Measurements from ENCODE around the gene TRPM1. TPM values are rescaled to one million over a fixed set of nuclear protein-coding genes. Genes with fewer than 3 reads are reported as not detected.

The TRPM1 gene
- polyA plus RNA-seq, 2 of the 4 experiments (the other 2 are of a cell fraction) = not detected

- no peak overlapping the region for H3K4me2 ChIP-seq
- H3K4me3 ChIP-seq = no peak overlapping the region
- 61% methylated on average over 5 of the region's 5 CpGs for WGBS (ENCODE audit: missing lambda C conversion rate)
- H3K4me1 ChIP-seq = no peaks in the 10 kb centered on the region
- ATAC-seq (no peak), FAIRE-seq (no peak), DNase-seq (ENCODE audit: low read depth in 1 of 2, low spot score in 1 of 2) (no peak)
- CTCF ChIA-PET = interaction anchor here (1.1 to 8.9 kb wide), 3 partner anchors 9 to 19 kb away, joined by 3 to 91 read pairs (median 4); no protein-coding TSS in a partner anchor
- POLR2A ChIA-PET = no interaction called here
- 0 out of 3 replicates have a peak, but pooled peaks cover 5% of the 10 kb centered on the region for H3K9me3 ChIP-seq
- no peak overlapping the region for H3K27ac ChIP-seq
- TF ChIP-seq ESRRA (IDR thresholded peaks at IDR 0.05; ENCODE audit: borderline replicate concordance, low read length) = no peak
- TF ChIP-seq ZC3H11A (IDR thresholded peaks at IDR 0.05) = no peak
- TF ChIP-seq POLR2AphosphoS2 (conservative IDR thresholded peaks at IDR 0.05; ENCODE audit: low read length) = no peak
- TF ChIP-seq CEBPB (IDR thresholded peaks at IDR 0.05) = no peak
- no peak for TF ChIP-seq HOXA7 (CRISPR knock-in tag; IDR thresholded peaks at IDR 0.05)
- TF ChIP-seq HOXB5 (CRISPR knock-in tag; IDR thresholded peaks at IDR 0.05) = no peak
- TF ChIP-seq NFE2L2 (conservative IDR thresholded peaks at IDR 0.05; ENCODE audit: low read length) = no peak
- no peak for TF ChIP-seq EHMT2 (IDR thresholded peaks at IDR 0.05; ENCODE audit: low read depth)
- no peak for TF ChIP-seq NPAS2 (CRISPR knock-in tag; IDR thresholded peaks at IDR 0.05; ENCODE audit: borderline replicate concordance)
- TF ChIP-seq RFX5 (IDR thresholded peaks at IDR 0.05) = no peak
- TF ChIP-seq HOXB13 (CRISPR knock-in tag; IDR thresholded peaks at IDR 0.05; ENCODE audit: low read depth) = no peak
- TF ChIP-seq CBX8 (IDR thresholded peaks at IDR 0.05) = no peak
- TF ChIP-seq TFCP2L1 (CRISPR knock-in tag; IDR thresholded peaks at IDR 0.05) = no peak
- no peak for TF ChIP-seq EHF (CRISPR knock-in tag; IDR thresholded peaks at IDR 0.05)
- TF ChIP-seq NR3C1 (IDR thresholded peaks at IDR 0.05) = no peak
These were observed 9.6 kb upstream of the TRPM1 start for GRCh38 chr15:31111091-31111647.

DNA sequence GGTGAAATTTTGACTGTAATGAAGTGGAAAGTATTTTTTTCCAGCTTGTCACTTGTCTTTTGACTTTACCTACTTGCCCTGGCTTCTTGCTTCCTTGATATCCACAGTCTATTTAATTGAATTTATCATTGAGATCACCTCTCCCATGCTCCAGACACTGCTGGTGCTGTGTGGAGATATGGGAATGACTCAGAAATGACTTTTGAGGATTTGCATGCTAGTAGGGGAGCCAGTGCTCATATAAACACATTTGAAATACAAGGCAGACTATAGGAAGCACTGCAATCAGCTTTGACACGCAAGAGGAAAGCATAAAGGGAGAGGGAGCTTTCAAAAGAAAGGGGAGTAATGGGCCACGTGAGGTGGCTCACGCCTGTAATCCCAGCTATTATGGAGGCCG, 7.3 kb upstream of the TRPM1 start:
- H3K4me3 ChIP-seq = no peak overlapping the region
- CTCF ChIA-PET = interaction anchor here (1.3 to 2.1 kb wide), 3 partner anchors 18 to 379 kb away, joined by 6 to 11 read pairs (median 6); no protein-coding TSS in a partner anchor
- H3K9me3 ChIP-seq = no peaks in the 10 kb centered on the region
- ATAC-seq = no peak
- POLR2A ChIA-PET = interaction anchor here (0.5 kb wide), 1 partner anchor 32 kb away, joined by 3 read pairs; no protein-coding TSS in a partner anchor
- 0 out of 3 replicates have a peak, but pooled peaks cover 7% of the 10 kb centered on the region for H3K4me1 ChIP-seq
- no peak overlapping the region for H3K27ac ChIP-seq
- TF ChIP-seq RFX5 (IDR thresholded peaks at IDR 0.05) = no peak
- no peak for TF ChIP-seq FOSL2 (IDR thresholded peaks at IDR 0.05)
- TF ChIP-seq FOSL2 (CRISPR knock-in tag; IDR thresholded peaks at IDR 0.05) = no peak
- no peak for TF ChIP-seq TFCP2L1 (CRISPR knock-in tag; IDR thresholded peaks at IDR 0.05)
- TF ChIP-seq, protein P1, sequence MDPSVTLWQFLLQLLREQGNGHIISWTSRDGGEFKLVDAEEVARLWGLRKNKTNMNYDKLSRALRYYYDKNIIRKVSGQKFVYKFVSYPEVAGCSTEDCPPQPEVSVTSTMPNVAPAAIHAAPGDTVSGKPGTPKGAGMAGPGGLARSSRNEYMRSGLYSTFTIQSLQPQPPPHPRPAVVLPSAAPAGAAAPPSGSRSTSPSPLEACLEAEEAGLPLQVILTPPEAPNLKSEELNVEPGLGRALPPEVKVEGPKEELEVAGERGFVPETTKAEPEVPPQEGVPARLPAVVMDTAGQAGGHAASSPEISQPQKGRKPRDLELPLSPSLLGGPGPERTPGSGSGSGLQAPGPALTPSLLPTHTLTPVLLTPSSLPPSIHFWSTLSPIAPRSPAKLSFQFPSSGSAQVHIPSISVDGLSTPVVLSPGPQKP (IDR thresholded peaks at IDR 0.05; ENCODE audit: low read depth, low read length) = no peak
- no peak for TF ChIP-seq EHF (CRISPR knock-in tag; IDR thresholded peaks at IDR 0.05)
- TF ChIP-seq HOXA7 (CRISPR knock-in tag; IDR thresholded peaks at IDR 0.05) = no peak
- TF ChIP-seq USF2 (IDR thresholded peaks at IDR 0.05) = no peak
- TF ChIP-seq, protein P2, sequence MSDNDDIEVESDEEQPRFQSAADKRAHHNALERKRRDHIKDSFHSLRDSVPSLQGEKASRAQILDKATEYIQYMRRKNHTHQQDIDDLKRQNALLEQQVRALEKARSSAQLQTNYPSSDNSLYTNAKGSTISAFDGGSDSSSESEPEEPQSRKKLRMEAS (IDR thresholded peaks at IDR 0.05) = no peak
- no peak for TF ChIP-seq BHLHE40 (IDR thresholded peaks at IDR 0.05; ENCODE audit: low read depth, low read length)
- TF ChIP-seq MAFK (IDR thresholded peaks at IDR 0.05; ENCODE audit: partially characterized antibody) = no peak
- TF ChIP-seq SREBF2 (IDR thresholded peaks at IDR 0.05) = no peak
- TF ChIP-seq KDM5A (IDR thresholded peaks at IDR 0.05) = no peak
- TF ChIP-seq JUNB (IDR thresholded peaks at IDR 0.05) = no peak
- no peak for TF ChIP-seq ZFP36 (IDR thresholded peaks at IDR 0.05; ENCODE audit: borderline replicate concordance, partially characterized antibody)
- no peak for TF ChIP-seq ZNF302 (CRISPR knock-in tag; IDR thresholded peaks at IDR 0.05)
- no peak for TF ChIP-seq PHF8 (IDR thresholded peaks at IDR 0.05; ENCODE audit: borderline replicate concordance, low read depth)
- TF ChIP-seq FOXS1 (CRISPR knock-in tag; IDR thresholded peaks at IDR 0.05) = no peak
- no peak for TF ChIP-seq HOXB13 (CRISPR knock-in tag; IDR thresholded peaks at IDR 0.05; ENCODE audit: low read depth)
- TF ChIP-seq BCL3 (IDR thresholded peaks at IDR 0.05) = no peak
- no peak overlapping the region for H3K4me2 ChIP-seq
- FAIRE-seq = no peak
- DNase-seq (ENCODE audit: low read depth in 1 of 2, low spot score in 1 of 2) = no peak
- WGBS (ENCODE audit: missing lambda C conversion rate) = 84% methylated on average over 4 of the region's 4 CpGs
